ENCODE data around the gene FNIP2.

FNIP2 gene

GRCh38 chr4:158809611-158810486, 41.0 kb downstream of the FNIP2 start:
- Mint-ChIP-seq H3K36me3 (peaks cover 0 to 8% of the 10 kb centered on the region in 2 donors), H3K4me1 (peaks cover 32 to 55% of the 10 kb centered on the region in 2 donors), H3K4me3 (peak overlapping the region; percentile 71 to 75), H3K27me3 (peaks cover 56 to 64% of the 10 kb centered on the region in 2 donors), H3K9me3 (peaks cover 2 to 4% of the 10 kb centered on the region in 2 donors), H3K27ac (peak overlapping the region; percentile 94)
- DNase-seq (peak; percentile 30), ATAC-seq (replicated peaks) (peak; percentile 83 to 87)

GRCh38 chr4:158810487-158811215, 41.8 kb downstream of the FNIP2 start:
- no peak for ATAC-seq (replicated peaks)
- Mint-ChIP-seq H3K27ac (peak overlapping the region; percentile 94), H3K4me3 (peak overlapping the region; percentile 71 to 75), H3K9me3 (peaks cover 2 to 4% of the 10 kb centered on the region in 2 donors), H3K27me3 (peaks cover 54 to 61% of the 10 kb centered on the region in 2 donors), H3K4me1 (peaks cover 32 to 55% of the 10 kb centered on the region in 2 donors), H3K36me3 (peaks cover 0 to 8% of the 10 kb centered on the region in 2 donors)
- DNase-seq, result no peak

DNA sequence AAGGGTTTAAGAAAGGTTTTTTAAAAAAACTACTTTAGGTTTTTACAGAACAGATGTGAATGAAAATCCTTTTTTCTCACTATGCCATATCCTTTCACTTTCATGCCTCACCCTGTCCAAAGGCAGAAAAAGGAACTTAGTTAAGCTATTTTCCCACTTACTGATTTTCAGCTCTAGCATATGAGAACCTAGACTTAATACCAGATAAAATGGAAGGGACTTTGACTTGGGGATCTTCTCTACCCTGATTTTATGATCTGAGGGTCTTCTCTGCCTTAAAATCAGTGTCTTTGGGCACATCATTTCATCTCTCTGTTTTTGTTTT, 42.4 kb downstream of the FNIP2 start:
- H3K36me3 Mint-ChIP-seq, result peaks cover 0 to 8% of the 10 kb centered on the region in 2 donors
- H3K27ac Mint-ChIP-seq, result no peak overlapping the region
- peaks cover 52 to 60% of the 10 kb centered on the region in 2 donors for H3K27me3 Mint-ChIP-seq
- no peak overlapping the region for H3K4me3 Mint-ChIP-seq
- H3K4me1 Mint-ChIP-seq, result peaks cover 32 to 55% of the 10 kb centered on the region in 2 donors
- H3K9me3 Mint-ChIP-seq, result peaks cover 2 to 4% of the 10 kb centered on the region in 2 donors
- DNase-seq (no peak), ATAC-seq (replicated peaks) (no peak)

DNA sequence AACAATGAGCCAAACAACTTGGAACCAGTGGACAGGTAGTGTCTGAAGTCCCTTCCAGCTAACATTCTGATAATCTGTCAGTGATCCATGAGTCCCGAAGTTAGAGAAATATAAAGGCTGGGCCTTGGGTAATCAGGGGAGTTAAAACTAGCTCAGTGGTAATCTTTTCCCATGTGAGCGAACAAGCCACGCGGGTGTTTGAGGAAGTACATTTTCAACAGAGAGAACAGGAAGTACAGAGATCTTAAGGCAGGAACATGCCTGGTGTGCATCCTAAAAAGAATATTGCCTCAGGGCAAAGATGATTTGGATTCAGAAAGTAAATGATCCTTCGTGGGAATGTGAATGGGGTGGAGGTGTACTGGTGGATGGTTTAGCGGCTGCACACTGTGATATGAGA, 42.9 kb downstream of the FNIP2 start:
- Mint-ChIP-seq H3K27ac (peak overlapping the region; percentile 53), H3K36me3 (peaks cover 0 to 8% of the 10 kb centered on the region in 2 donors), H3K9me3 (peaks cover 2 to 4% of the 10 kb centered on the region in 2 donors), H3K4me3 (peak overlapping the region; percentile 43 to 50), H3K27me3 (peaks cover 52 to 60% of the 10 kb centered on the region in 2 donors), H3K4me1 (peaks cover 32 to 57% of the 10 kb centered on the region in 2 donors)
- DNase-seq (no peak), ATAC-seq (replicated peaks) (no peak)

- peaks cover 57 to 63% of the 10 kb centered on the region in 2 donors for H3K27me3 Mint-ChIP-seq
- peaks cover 35 to 62% of the 10 kb centered on the region in 2 donors for H3K4me1 Mint-ChIP-seq
- no peak overlapping the region for H3K4me3 Mint-ChIP-seq
- peaks cover 0 to 8% of the 10 kb centered on the region in 2 donors for H3K36me3 Mint-ChIP-seq
- ATAC-seq (replicated peaks), result no peak
- H3K9me3 Mint-ChIP-seq, result peaks cover 3 to 4% of the 10 kb centered on the region in 2 donors
- no peak overlapping the region for H3K27ac Mint-ChIP-seq
- no peak for DNase-seq
Measured at GRCh38 chr4:158812133-158812532, 43.3 kb downstream of the FNIP2 start.

- Mint-ChIP-seq H3K27me3 (peaks cover 57 to 64% of the 10 kb centered on the region in 2 donors), H3K4me3 (no peak overlapping the region), H3K9me3 (peaks cover 3 to 4% of the 10 kb centered on the region in 2 donors)
Measured at GRCh38 chr4:158812543-158812942, 43.7 kb downstream of the FNIP2 start.

GRCh38 chr4:158813113-158813512, 44.3 kb downstream of the FNIP2 start:
- peaks cover 58% of the 10 kb centered on the region in 2 donors for H3K27me3 Mint-ChIP-seq
- DNase-seq, result no peak
- H3K27ac Mint-ChIP-seq, result no peak overlapping the region
- no peak for ATAC-seq (replicated peaks)
- peaks cover 3 to 4% of the 10 kb centered on the region in 2 donors for H3K9me3 Mint-ChIP-seq
- peaks cover 45 to 63% of the 10 kb centered on the region in 2 donors for H3K4me1 Mint-ChIP-seq
- peaks cover 0 to 8% of the 10 kb centered on the region in 2 donors for H3K36me3 Mint-ChIP-seq
- no peak overlapping the region for H3K4me3 Mint-ChIP-seq

More at GRCh38 chr4:158812543-158812942, 43.7 kb downstream of the FNIP2 start:
- no peak for DNase-seq
- Mint-ChIP-seq H3K36me3 (peaks cover 0 to 8% of the 10 kb centered on the region in 2 donors), H3K27ac (no peak overlapping the region), H3K4me1 (peaks cover 39 to 63% of the 10 kb centered on the region in 2 donors)
- ATAC-seq (replicated peaks), result no peak

GRCh38 chr4:158814207-158814606, 45.4 kb downstream of the FNIP2 start:
- Mint-ChIP-seq H3K36me3 (peaks cover 0 to 3% of the 10 kb centered on the region in 2 donors), H3K27me3 (peaks cover 51 to 62% of the 10 kb centered on the region in 2 donors), H3K27ac (no peak overlapping the region), H3K4me1 (peaks cover 38 to 62% of the 10 kb centered on the region in 2 donors), H3K9me3 (peaks cover 3 to 4% of the 10 kb centered on the region in 2 donors), H3K4me3 (no peak overlapping the region)
- DNase-seq (no peak), ATAC-seq (replicated peaks) (no peak)

- H3K36me3 Mint-ChIP-seq, result peaks cover 0 to 3% of the 10 kb centered on the region in 2 donors
- H3K4me3 Mint-ChIP-seq, result no peak overlapping the region
- peaks cover 36 to 58% of the 10 kb centered on the region in 2 donors for H3K4me1 Mint-ChIP-seq
- no peak for DNase-seq
- ATAC-seq (replicated peaks), result no peak
- peaks cover 3 to 4% of the 10 kb centered on the region in 2 donors for H3K9me3 Mint-ChIP-seq
- peaks cover 54 to 63% of the 10 kb centered on the region in 2 donors for H3K27me3 Mint-ChIP-seq
- no peak overlapping the region for H3K27ac Mint-ChIP-seq
Measured at GRCh38 chr4:158814636-158815330, 46.0 kb downstream of the FNIP2 start.

GRCh38 chr4:158816955-158817354, 48.1 kb downstream of the FNIP2 start:
- Mint-ChIP-seq H3K9me3 (peaks cover under 1 to 3% of the 10 kb centered on the region in 2 donors), H3K4me3 (peak overlapping the region; percentile 34 to 44), H3K27ac (peak overlapping the region; percentile 89), H3K4me1 (peaks cover 35 to 61% of the 10 kb centered on the region in 2 donors), H3K27me3 (peaks cover 66 to 79% of the 10 kb centered on the region in 2 donors), H3K36me3 (peaks cover 0 to under 1% of the 10 kb centered on the region in 2 donors)
- ATAC-seq (replicated peaks), result peak; percentile 34 to 48
- DNase-seq, result no peak

GRCh38 chr4:158817562-158818296, 48.9 kb downstream of the FNIP2 start:
- H3K4me3 Mint-ChIP-seq, result peak overlapping the region; percentile 2 to 57
- peak overlapping the region; percentile 89 for H3K27ac Mint-ChIP-seq
- ATAC-seq (replicated peaks) (peak; percentile 76 to 87), DNase-seq (no peak)
- H3K27me3 Mint-ChIP-seq, result peaks cover 65 to 76% of the 10 kb centered on the region in 2 donors
- H3K4me1 Mint-ChIP-seq, result peaks cover 35 to 57% of the 10 kb centered on the region in 2 donors
- H3K9me3 Mint-ChIP-seq, result peaks cover 0 to 3% of the 10 kb centered on the region in 2 donors
- H3K36me3 Mint-ChIP-seq, result no peaks in the 10 kb centered on the region

- no peak overlapping the region for H3K27ac Mint-ChIP-seq
- H3K4me3 Mint-ChIP-seq, result no peak overlapping the region
- peaks cover 33 to 55% of the 10 kb centered on the region in 2 donors for H3K4me1 Mint-ChIP-seq
- DNase-seq (no peak), ATAC-seq (replicated peaks) (no peak)
- peaks cover 60 to 72% of the 10 kb centered on the region in 2 donors for H3K27me3 Mint-ChIP-seq
- H3K9me3 Mint-ChIP-seq, result peaks cover 0 to 3% of the 10 kb centered on the region in 2 donors
- no peaks in the 10 kb centered on the region for H3K36me3 Mint-ChIP-seq
Measured at GRCh38 chr4:158818560-158819140, 49.8 kb downstream of the FNIP2 start.
